Thyroid gland (tissue), 4 donors: ENCODE measurements around the gene PALLD.

Experiments
- CTCF ChIP-seq, 6 experiments: fragments of 200-600 bp in 3 of 6; fragments of 450-650 bp in 3 of 6; sonication (generic) in 3 of 6; IDR thresholded peaks; one replicate each; pipeline ENCODE4 v1.5.1; 2016 to 2019; ENCODE audit warnings: antibody characterized with exemption in 6 of 6, mild to moderate bottlenecking in 2 of 6, inconsistent platforms in 1 of 6, moderate library complexity in 1 of 6
- POLR2A ChIP-seq, 2 donors: fragments of 450-650 bp; IDR thresholded peaks; one replicate each; pipeline ENCODE4 v1.6.1; 2017; ENCODE audit warnings: antibody characterized with exemption in 2 of 2, mild to moderate bottlenecking in 2 of 2, moderate library complexity in 1 of 2

GRCh38 chr4:168629566-168629965 is 132.7 kb downstream of the PALLD start:
- no peak for TF ChIP-seq CTCF (IDR thresholded peaks at IDR 0.05)
- TF ChIP-seq POLR2A (IDR thresholded peaks at IDR 0.05) = no peak
